OCI-LY7 (cell line): ENCODE measurements around the gene BTRC. TPM values are rescaled to one million over a fixed set of nuclear protein-coding genes. Genes with fewer than 3 reads are reported as not detected.

Experiments used
- BruUV-seq: library from RNA; stranded (reverse); fragments of 400-500 nt; replicated peaks from 2 replicates; lab custom pipeline; 2021; lab: Mats Ljungman, UMichigan
- CTCF ChIA-PET: fragments of 300-600 bp; sonication (Branson Sonifier 250); formaldehyde crosslinking; loops from one replicate; lab custom pipeline; 2022; ENCODE audit warnings: antibody characterized with exemption; ENCODE audit not compliant: unreplicated experiment; lab: Charles Lee
- POLR2A ChIA-PET: fragments of 300-600 bp; sonication (Branson Sonifier 250); formaldehyde crosslinking; loops from one replicate; lab custom pipeline; 2022; ENCODE audit warnings: antibody characterized with exemption; lab: Charles Lee
- DNase-seq: peaks from one replicate; pipeline ENCODE4 v3.0.0-alpha.2; 2015; ENCODE audit warnings: low spot score
- H2AFZ ChIP-seq: fragments of 200-600 bp; sonication (generic), shearing (Covaris generic); 2 replicates; pipeline ENCODE4 v1.6.1; 2014; ENCODE audit warnings: mild to moderate bottlenecking, antibody characterized with exemption, low read length, moderate library complexity
- H3K27ac ChIP-seq: fragments of 200-600 bp; sonication (generic); 2 replicates; pipeline ENCODE4 v1.5.1; 2014; ENCODE audit warnings: mixed run types, low read depth, mild to moderate bottlenecking, moderate library complexity, low read length, inconsistent platforms; ENCODE audit not compliant: poor library complexity, severe bottlenecking
- H3K36me3 ChIP-seq: fragments of 200-600 bp; sonication (generic); 2 replicates; pipeline ENCODE4 v1.6.1; 2014; ENCODE audit warnings: mild to moderate bottlenecking, antibody characterized with exemption, low read length, moderate library complexity, mixed read lengths; ENCODE audit not compliant: insufficient read depth
- H3K4me1 ChIP-seq: fragments of 200-600 bp; sonication (generic); 2 replicates; pipeline ENCODE4 v1.5.1; 2014; ENCODE audit warnings: mild to moderate bottlenecking, low read length; ENCODE audit not compliant: insufficient read depth, poor library complexity, severe bottlenecking
- H3K4me2 ChIP-seq: fragments of 200-600 bp; sonication (generic); 2 replicates; pipeline ENCODE4 v1.6.1; 2014; ENCODE audit warnings: mild to moderate bottlenecking, low read length
- H3K4me3 ChIP-seq: fragments of 200-600 bp; sonication (generic); 2 replicates; pipeline ENCODE4 v1.5.1; 2014; ENCODE audit warnings: mild to moderate bottlenecking, low read depth, low read length; ENCODE audit not compliant: poor library complexity, severe bottlenecking
- H3K79me2 ChIP-seq: fragments of 200-600 bp; sonication (generic); 2 replicates; pipeline ENCODE4 v1.6.1; 2016; ENCODE audit warnings: low read depth, mild to moderate bottlenecking, low read length, moderate library complexity, mixed read lengths; ENCODE audit not compliant: insufficient read depth
- H3K9me2 ChIP-seq: fragments of 200-600 bp; sonication (generic); 2 replicates; pipeline ENCODE4 v1.6.1; 2016; ENCODE audit warnings: mild to moderate bottlenecking, low read length, mixed read lengths; ENCODE audit not compliant: insufficient read depth
- H3K9me3 ChIP-seq: fragments of 200-600 bp; sonication (generic); 2 replicates; pipeline ENCODE4 v1.6.1; 2014; ENCODE audit warnings: mild to moderate bottlenecking, mixed run types, low read length, mixed read lengths
- H4K20me1 ChIP-seq: fragments of 200-600 bp; sonication (generic); 2 replicates; pipeline ENCODE4 v1.6.1; 2014; ENCODE audit warnings: mild to moderate bottlenecking, antibody characterized with exemption, low read length, moderate library complexity, mixed read lengths; ENCODE audit not compliant: insufficient read depth
- EZH2phosphoT487 ChIP-seq: fragments of 200-600 bp; sonication (generic); IDR thresholded peaks from 2 replicates; pipeline ENCODE4 v1.6.1; 2018; ENCODE audit warnings: low read depth, borderline replicate concordance, mild to moderate bottlenecking, mixed run types, antibody characterized with exemption, low read length, moderate library complexity, mixed read lengths
- intact Hi-C: fragments of 100-400 bp; cut with micrococcal nuclease; formaldehyde crosslinking; loops from one replicate; pipeline ENCODE4 v1.10.0; 2022; ENCODE audit not compliant: unreplicated experiment
- total RNA-seq, 2 experiments: library from RNA; depleted of rRNA in 1 of 2; stranded (reverse); fragments of >200 nt in 1 of 2; shearing (Covaris generic) in 1 of 2; gene quantifications; 2 replicates each; pipeline ENCODE4 v1.2.3, GENCODE V29; 2014 to 2022
- TF ChIP-seq, protein P1 (sequence below): fragments of 200-600 bp; sonication (generic); conservative IDR thresholded peaks from 2 replicates; pipeline ENCODE4 v1.5.1; 2014; ENCODE audit warnings: mild to moderate bottlenecking, antibody characterized with exemption, low read length, moderate library complexity, mixed read lengths

The BTRC gene
- total RNA-seq, 2 experiments from 2014 or later: 6.1 to 17.8 TPM

DNA sequence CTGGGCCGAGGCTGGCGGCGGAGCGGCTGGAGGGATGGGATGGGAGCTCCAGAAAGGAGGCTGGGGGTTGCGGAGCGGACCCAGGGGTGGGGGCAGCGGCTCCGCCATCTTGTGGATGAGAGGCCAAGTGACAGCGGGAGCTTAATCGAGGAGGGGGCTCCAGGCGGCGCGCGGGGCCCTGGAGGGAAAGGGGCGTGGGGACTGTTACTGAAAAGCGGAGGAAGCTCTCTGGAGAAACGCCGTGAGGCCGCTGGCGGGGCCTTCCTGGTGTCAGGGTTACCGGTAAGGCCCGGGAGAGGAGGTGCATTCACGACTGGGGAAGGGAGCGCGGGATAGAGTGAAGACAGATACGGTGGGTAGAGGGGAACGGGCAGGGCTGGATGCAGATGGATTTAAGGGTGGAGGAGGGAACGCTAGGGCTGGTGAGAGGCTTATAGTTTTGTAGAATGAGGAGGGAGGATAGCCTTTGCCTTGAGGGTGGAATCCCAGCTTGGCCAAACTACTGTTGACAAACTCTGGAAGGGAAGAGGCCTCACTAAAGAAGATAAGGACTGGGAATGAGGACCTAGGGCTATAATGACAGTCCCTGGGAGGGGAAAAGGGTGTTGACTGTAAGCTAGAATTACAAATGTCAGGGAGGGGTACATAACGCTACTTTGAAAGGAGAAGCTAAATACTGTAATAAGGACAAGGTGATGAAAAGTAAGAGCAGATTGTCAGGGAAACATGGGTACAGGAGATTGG lies 535 bp downstream of the BTRC start:
- POLR2A ChIA-PET: interaction anchor here (0.6 to 1.3 kb wide), 2 partner anchors 16 to 127 kb away, joined by 3 to 5 read pairs; no protein-coding TSS in a partner anchor
- CTCF ChIA-PET: interaction anchor here (0.6 kb wide), 1 partner anchor 87 kb away, joined by 3 read pairs; no protein-coding TSS in a partner anchor

DNA sequence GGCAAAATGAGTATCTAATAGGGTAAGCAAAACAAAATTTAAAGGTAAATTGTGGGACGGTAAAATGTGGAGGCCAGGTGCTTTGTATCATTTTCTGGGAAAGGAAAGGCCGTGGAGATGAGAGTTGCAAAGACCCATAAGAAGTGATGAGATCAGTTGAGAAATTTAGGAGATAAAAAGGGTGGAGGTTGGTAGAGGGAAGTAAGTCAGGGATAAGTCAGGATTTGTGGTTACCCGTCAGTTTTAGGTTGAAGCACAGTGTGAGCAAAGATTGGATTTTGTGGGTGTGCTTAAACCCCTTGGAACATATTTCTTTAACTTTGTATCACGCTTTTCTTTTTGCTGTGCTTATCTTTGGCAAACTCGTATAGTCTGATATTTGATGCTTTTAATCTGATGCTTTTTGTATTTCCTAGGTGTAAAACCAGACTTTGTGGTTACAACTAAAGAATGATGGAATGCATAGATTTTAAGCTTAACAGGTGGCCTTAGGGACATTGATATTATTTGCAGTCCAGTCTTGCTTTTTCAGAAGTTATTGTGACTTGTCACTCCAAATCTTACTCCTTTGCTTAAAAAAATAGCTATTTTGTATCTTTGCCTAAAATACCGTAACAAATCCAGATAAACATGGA lies 1.2 kb downstream of the BTRC start:
- intact Hi-C loops: no loop called here
- Histone ChIP-seq H3K4me2 (peak overlapping the region; percentile 77), H3K27ac (no peak overlapping the region), H3K4me1 (peaks cover 14% of the 10 kb centered on the region), H3K4me3 (peak overlapping the region; percentile 86), H4K20me1 (no peaks in the 10 kb centered on the region), H3K79me2 (peaks cover 12% of the 10 kb centered on the region), H3K9me3 (no peaks in the 10 kb centered on the region), H3K36me3 (no peaks in the 10 kb centered on the region), H2AFZ (no peak overlapping the region; the same call in 1 of the 2 replicates), H3K9me2 (no peaks in the 10 kb centered on the region)
- no peak for DNase-seq
- no peak for TF ChIP-seq EZH2phosphoT487
- TF ChIP-seq, protein P1, sequence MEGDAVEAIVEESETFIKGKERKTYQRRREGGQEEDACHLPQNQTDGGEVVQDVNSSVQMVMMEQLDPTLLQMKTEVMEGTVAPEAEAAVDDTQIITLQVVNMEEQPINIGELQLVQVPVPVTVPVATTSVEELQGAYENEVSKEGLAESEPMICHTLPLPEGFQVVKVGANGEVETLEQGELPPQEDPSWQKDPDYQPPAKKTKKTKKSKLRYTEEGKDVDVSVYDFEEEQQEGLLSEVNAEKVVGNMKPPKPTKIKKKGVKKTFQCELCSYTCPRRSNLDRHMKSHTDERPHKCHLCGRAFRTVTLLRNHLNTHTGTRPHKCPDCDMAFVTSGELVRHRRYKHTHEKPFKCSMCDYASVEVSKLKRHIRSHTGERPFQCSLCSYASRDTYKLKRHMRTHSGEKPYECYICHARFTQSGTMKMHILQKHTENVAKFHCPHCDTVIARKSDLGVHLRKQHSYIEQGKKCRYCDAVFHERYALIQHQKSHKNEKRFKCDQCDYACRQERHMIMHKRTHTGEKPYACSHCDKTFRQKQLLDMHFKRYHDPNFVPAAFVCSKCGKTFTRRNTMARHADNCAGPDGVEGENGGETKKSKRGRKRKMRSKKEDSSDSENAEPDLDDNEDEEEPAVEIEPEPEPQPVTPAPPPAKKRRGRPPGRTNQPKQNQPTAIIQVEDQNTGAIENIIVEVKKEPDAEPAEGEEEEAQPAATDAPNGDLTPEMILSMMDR: no peak
- ChIA-PET POLR2A (interaction anchor here (1.3 kb wide), 2 partner anchors 13 to 16 kb away, joined by 3 to 5 read pairs; no protein-coding TSS in a partner anchor), CTCF (no interaction called here)
- TSS peak; percentile 54 for BruUV-seq

More for the DNA sequence above, 535 bp downstream of the BTRC start:
- Histone ChIP-seq H2AFZ (peak overlapping the region; percentile 79), H3K4me1 (peaks cover 14% of the 10 kb centered on the region), H4K20me1 (no peaks in the 10 kb centered on the region), H3K4me2 (peak overlapping the region; percentile 77), H3K36me3 (no peaks in the 10 kb centered on the region), H3K4me3 (peak overlapping the region; percentile 86), H3K79me2 (peaks cover 12% of the 10 kb centered on the region), H3K9me3 (no peaks in the 10 kb centered on the region), H3K27ac (peak overlapping the region; percentile 18), H3K9me2 (no peaks in the 10 kb centered on the region)
- intact Hi-C loops: no loop called here
- no peak for TF ChIP-seq EZH2phosphoT487
- TF ChIP-seq, protein P1: peak; percentile 22; the same call in 1 of the 2 replicates
- DNase-seq: peak; percentile 49
- BruUV-seq: no TSS peak
